Measurements from ENCODE around the gene VPS37C.
"Not testable (repeated sequence)": the region's sequence is repeated elsewhere in the genome, so short reads cannot be mapped to it uniquely, and the experiment has no call there.

The VPS37C gene

DNA sequence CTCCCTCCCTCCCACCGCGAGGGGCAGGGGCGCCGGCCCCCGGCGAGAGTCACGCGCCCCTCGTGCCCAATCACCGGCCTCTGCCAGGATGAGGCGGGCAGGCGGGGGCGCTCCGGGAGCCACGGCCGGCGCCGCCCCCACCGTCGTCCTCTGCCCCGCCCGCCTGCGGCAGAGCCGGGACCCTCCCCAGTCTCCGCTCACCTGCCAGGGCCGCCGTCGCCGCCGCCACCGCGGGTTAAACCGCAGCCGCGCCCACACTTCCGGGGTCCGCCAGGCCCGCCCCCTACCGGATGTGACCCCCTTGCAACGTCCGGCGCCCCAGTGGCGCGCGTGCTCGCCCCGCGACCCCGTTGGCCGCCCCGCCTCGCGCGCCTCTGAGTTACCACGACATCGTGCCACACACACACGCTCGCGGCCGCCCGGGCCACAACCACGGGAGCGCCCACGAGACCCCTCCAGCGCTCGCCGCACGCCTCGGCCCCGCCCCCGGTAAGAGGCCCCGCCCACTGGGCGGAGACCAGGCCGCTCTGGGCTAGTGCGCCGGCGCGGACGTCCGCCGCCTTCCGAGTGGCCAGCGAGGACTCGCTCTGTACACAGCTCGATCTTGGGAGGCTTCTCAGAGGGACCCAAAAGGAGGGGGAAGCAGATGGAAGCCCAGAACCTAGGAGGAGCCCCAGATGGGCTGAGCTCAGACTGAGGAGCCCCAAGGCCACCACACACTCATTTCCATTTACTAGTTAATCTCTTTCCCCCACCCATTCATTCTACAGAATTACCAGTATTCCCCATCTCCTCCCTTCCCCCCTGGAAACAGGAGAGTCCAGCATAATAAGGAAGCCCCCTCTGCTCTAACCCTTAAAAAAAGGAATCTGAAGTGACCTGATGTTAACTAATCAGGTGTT lies at the start of gene VPS37C:
Gene VPS37C, minus strand, starts transcription at position 237 of the 902 bp plus-strand sequence. CDS start 22,597 bp downstream, outside the sequence.
- peak; percentile 97 for DNase-seq

DNA sequence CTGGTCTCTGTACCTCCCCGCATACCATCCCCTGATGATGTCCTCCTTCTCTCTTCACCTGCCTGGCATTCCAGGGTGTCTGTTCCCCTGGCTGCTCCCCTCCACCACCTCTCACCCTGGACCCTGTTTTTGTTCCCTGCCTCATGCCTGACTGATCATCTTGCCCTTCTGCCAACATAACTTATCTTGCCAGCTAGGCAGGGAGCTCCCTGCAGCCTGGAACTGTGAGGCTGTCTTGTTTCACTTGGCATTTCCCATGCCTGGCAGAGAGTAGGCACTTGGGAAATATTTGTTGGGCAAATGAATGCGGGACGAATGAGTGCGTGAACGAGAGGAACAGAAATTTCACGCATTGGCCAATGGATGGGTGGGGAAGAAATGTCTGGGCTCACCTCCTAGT lies 49.4 kb upstream of the VPS37C start:
- DNase-seq = not testable (repeated sequence)

DNA sequence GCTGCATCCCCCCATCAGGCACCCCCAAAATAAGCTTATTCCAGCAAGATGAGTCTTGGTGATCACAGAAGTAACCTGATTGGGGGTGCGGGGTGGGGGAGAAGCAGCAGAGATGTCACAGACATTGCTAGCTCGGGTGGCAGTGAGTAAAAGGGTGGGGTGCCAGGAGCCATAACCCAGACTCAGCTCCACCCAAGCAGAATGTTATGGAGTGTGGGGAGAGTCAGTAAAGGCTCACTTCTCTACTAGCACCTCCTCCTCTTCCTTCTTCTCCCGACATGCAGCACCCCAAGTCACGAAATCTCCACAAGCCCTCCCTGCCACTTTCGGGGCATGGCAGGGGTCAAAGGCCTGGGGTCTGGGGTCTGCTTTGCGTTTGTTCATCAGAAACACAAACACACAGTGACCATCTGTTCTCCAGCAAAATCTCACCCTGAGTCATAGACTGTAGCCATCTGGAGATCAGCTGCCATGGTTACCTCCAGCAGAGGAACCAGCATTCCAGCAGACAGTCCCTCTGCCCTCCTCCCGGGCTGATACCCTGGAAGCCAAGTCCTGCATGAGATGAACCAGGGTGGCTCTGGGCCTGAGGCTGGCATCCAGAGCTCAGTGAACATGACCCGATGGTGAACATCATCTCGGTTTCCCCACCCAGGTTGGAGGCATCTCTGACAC lies 46.5 kb upstream of the VPS37C start:
- DNase-seq = not testable (repeated sequence)

DNA sequence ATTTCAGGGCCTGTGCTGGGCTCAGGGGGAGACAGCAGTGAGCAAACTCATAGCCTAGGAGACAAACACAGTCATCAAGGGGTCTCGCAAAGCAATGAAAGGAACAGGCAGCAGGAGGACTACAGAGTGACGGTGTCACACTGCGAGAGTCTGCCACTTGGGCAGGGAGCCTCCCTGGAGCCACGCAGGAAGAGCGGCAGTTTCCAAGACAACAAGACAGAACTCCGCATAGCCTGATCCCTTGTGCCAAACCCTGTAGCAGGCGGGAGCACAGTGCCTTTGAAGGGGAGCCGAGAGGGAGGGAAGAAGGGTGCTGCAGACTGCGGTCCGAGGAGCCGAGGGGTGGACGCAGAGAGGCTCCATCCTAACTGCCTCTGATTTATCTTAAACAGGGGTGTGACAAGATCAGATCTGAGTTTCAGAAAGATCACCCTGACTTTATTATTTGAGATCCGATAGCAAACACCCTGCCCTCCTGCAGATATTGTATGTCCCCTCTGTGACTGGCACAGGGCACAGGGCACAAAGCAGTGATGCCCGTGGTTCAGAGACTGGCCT lies 43.4 kb upstream of the VPS37C start:
- not testable (repeated sequence) for DNase-seq

DNA sequence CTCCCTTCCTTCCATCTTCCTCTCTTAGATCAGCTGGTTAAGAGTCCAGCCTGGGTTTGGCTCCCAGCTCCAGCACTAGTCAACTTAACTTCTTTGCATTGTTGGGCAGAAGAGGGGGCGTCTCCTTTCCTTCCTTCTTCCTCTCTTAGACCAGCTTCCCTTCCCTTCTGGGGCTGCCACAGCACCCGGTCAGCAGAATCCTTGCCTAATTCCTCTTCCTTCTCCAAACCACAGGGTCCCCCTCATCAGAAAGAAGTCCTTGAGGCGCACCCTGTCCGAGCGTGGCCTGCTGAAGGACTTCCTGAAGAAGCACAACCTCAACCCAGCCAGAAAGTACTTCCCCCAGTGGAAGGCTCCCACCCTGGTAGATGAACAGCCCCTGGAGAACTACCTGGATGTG lies 42.6 kb upstream of the VPS37C start:
- DNase-seq = not testable (repeated sequence)

DNA sequence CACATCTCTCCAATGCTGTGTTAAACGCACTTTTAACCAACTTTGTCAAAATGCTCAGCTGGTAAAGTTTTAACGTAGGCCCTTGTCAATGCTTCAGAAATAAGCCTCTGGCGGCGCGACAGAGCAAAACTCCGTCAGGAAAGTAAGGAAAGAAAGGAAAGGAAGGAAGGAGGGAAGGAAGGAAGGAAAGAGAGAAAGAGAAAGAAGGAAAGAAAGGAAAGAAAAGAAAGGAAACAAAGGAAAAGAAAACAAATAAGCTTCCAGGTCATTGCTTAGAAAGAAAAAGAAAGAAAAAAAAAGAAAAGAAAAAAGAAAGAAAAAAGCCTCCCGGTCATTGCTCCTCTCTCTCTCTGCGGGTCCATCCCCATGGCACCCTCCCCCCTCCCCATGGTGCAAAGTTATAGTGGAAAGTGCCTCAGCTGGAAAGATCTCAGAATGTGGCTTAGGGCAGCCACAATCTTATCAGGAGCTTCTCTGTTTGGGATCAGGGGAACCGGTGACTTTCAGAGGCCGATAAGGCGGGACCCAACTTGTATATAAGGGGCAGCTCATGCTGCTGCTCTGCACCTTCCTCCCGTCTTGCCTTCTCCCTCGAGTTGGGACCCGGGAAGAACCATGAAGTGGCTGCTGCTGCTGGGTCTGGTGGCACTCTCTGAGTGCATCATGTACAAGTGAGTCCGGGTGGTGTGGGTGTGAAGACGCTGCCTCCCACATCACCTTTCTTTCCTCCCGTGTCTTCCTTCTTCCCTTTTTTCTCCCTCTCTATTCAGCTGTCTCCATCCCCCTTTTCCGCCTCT lies 41.9 kb upstream of the VPS37C start, which contains the start of gene PGA3:
Gene PGA3, plus strand, starts transcription at position 566 of the 797 bp plus-strand sequence. Its CDS starts 50 bp downstream, at position 616.
- DNase-seq = not testable (repeated sequence)

DNA sequence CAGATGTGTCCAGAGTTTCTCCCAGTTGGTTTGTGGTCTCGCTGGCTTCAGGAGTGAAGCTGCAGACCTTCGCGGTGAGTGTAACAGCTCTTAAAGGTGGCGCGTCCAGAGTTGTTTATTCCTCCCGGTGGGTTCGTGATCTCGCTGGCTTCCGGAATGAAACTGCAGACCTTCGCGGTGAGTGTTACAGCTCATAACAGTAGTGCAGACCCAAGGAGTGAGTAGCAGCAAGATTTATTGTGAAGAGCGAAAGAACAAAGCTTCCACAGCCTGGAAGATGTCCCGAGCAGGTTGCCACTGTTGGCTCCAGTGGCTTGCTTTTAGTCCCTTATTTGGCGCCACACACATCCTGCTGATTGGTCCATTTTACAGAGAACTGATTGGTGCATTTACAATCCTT lies 40.2 kb upstream of the VPS37C start:
- no peak for DNase-seq

DNA sequence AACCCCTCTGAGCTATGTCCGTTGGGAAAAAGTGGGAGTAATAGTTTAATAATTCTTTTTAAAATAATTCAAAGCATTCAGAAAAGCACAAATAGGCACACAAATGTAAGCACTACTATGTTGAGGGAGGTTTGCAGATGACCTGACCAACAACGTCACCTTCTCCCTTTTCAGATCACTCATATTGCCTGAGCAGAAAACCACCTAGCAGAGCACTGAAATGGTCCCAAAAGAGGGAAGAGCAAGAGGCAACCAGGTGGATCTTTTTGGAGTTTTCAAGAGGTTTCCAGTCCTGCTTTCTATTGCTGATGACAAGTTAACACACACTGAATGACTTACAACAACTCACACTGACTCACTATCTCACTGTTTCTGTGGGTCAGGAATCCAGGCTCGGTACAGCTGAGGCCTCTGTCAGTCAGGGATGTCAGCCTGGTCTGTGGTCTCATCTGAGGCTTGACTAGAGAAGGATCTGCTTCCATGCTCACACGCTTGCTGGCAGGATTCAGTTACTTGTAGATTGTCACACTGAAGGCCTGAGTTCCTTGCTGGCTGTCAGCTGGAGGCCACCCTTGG lies 37.8 kb upstream of the VPS37C start:
- DNase-seq = no peak

DNA sequence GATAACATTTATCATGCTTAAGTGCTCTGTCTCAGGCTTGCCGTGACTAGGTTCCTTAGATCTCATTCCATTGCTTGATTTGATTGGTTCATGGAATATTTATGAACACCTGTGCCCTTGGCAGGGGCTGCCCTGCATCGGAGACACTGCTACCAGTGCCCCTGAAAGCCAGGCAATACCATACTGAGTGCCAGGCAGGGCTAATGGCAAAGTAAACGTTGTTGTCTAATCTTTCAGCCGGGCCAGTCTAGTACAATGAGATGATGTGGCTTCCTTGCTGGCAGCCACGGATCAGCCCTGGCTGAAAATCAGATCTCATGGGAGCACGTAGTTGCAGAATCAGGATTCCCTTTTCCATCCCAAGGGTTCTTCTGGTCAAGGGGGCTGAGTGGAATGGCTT lies 37.1 kb upstream of the VPS37C start:
- DNase-seq = no peak

DNA sequence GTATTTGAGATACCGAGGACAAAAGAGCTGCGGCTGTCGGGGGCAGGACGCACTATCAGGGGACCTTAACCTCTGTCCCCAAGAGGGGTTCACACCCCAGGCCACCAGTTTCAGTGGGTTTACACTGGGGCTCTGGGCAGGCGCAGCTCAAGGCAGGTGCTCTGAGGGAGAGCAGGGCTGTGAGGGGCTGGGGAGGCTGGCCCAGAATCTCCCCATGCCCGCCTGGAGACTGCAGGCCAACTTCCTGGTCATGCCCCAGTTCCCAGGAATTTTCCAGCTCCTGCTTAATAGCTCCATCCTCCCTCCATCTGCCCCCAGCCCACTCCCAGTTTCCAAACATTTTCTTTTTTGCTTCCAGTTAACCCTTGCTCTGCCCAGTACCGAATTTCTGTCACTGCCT lies 34.5 kb upstream of the VPS37C start:
- no peak for DNase-seq

DNA sequence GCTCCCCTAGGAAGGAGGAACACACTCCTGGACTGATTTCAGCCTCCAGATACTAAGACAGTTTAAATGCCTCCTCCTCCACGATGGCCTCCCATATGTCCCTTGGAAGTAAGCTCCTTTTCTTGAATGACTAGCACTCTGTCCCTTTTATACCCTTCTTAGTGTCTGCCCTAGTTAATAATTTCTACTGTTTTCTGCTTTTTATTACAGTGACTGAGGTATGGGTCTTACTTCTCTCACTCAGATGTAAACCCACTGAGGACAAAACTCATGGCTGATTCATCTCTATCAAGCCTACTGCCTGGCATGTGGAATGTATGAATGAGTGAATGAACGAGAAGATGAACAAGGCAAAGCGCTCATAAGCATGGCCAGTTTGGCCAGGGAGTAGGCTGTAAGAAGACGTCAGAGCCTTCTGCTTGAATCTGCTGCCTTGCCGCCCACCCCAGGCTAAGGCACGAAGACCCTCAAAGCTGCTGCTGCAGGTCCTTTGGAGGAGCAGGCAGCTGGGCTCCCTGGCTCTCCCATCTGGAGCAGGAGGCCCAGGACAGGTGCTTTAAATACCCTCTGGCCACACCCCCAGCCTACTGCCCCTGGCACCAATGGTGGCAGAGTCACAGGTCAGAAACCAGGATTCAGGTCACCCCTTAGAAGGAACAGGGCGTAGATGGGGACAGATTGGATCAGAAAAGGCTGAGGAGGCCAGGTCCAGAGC lies 33.9 kb upstream of the VPS37C start:
- DNase-seq = no peak

DNA sequence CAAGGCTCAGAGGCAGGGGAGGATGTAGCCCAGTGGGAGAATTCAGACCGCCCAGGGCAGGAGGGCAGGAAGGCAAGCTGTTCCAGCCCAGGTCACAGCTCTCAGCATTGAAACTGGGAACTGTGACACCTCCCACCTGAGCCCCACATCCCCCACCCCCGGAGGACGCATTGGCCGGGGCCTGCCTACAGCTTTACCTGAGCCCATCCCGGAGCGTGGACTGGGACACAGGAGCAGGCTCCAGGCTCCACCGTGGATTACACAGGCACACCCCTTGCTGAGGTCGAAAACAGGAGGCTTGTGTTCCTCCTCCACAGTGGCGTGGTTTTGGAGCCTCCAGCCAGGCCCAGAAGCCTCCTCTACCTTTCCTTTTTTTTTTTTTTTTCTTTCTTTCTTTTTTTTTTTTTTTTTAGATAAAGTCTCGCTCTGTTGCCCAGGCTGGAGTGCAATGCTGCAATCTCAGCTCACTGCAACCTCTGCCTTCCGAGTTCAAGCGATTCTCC lies 33.0 kb upstream of the VPS37C start:
- DNase-seq = no peak

DNA sequence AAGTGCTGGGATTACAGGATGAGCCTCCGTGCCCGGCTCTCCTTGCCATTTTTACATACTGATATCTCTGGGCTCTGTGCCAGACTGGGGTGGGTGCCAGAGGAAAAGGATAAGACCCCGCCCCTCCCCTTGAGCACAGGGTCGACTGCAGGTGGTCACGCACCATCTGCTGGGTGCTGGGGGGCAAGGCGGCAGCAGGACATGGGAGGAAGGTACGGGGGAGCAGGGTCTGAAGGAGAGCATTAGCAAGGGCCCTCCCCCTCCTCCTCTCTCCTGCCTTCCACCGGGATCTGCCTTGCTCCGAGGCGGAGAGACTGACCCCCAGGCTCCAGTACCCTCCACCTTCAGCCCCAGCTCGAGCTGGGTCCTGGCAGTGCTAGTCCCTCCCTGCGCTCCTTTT lies 32.4 kb upstream of the VPS37C start:
- no peak for DNase-seq

DNA sequence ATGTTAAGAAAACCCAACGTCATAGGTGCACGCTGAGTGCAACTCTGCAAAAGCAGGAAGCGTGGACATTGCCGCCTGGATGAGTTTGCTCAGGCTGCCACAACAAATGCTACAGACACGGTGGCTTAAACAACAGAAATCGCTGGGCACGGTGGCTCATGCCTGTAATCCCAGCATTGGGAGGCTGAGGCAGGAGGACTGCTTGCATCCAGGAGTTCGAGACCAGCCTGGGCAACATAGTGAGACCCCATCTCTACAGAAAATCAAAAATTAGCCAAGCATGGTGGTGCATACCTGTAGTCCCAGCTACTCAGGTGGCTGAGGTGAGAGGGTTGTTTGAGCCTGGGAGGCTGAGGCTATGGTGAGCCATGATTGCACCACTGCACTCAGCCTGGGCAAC lies 28.7 kb upstream of the VPS37C start:
- DNase-seq = peak; percentile 12

DNA sequence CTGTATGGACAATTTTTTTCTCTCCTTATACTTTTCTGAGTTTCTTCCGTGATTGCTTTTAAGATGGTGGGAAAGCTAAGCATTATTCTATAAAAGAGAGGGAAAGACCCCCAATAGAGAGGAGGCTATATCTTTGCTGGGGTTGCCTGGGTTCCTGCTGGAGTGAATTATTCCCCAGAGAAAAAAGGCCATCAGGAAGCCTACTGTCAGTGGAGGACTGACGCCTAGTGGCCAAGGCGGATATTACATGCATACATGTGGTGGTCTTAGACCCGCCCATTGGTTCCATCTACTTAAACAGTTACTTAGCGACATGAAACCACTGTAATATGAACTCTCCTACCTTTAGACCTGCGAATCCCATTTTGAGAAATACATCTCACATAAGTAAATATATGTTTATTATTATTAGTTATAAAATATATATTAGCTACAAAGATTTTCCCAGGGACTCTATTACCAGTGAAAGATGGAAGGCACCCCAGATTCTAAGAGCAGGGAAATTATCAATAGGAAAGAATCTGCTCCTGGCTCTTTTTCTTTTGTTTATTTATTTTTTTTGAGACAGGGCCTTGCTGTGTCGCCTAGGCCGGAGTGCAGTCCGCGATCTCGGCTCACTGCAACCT lies 26.4 kb upstream of the VPS37C start:
- DNase-seq = peak; percentile 86

DNA sequence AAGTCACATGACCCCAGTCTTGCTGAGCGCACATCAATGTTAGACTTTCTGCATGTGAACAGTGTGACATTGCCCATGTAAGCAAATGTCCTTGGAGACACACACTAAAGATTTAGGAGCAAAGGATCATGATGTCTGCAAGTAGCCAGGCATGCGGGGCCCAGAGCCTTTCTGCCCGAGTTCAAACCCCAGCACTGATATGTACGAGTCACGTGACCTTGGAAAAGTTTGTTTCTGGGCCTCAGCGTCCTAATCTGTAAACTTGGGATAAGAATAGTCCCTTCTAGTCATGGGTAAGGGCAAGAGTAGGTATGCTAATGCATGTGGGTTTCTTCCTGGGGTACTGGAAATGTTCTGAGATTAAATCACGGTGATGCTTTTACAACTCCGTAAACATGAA lies 25.3 kb upstream of the VPS37C start:
- no peak for DNase-seq

DNA sequence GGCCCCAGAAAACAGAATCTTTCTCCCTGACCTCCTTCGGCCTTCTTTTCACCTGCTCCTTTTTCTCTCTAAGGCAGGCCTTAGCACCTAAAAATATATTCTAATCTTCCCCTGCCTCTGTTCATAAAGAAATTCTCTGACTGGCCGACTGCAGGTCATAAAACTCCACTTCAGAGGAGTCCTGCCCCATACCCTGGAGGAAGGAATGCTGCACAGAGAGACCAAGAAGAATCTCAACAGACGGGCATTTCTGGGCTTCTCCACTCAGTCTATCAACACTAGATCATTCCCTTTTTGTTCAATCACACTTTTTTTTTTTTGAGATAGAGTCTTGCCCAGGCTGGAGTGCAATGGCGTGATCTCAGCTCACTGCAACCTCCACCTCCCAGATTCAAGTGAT lies 22.4 kb upstream of the VPS37C start:
- DNase-seq = no peak

DNA sequence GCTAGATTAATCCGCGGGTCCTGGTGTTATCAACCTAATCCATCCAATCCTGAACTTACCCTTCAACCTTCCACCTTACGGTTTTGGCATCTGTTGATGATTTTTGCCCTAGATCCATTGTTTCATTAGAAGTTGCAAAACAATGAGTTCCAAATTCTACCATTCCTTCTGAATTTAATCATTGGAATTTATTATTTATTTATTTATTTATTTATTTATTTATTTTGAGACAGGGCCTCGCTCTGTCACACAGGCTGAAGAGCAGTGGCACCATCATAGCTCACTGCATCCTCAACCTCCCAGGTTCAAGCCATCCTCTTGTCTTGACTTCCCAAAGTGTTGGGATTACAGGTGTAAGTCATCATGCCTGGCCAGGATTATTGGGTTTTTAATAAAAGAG lies 20.3 kb upstream of the VPS37C start:
- no peak for DNase-seq

DNA sequence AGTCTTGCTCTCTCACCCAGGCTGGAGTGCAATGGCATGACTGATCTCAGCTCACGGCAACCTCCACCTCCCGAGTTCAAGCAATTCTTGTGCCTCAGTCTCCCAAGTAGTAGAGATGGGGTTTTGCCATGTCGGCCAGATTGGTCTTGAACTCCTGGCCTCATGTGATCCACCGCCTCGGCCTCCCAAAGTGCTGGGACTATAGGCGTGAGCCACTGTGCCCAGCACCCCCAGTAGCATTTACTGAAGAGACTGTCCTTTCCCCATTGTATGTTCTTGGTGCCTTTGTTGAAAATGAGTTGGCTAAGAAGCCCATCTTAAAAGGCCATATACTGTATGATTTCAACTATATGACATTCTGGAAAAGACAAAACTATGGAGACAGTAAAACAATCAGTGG lies 19.0 kb upstream of the VPS37C start:
- DNase-seq = not testable (repeated sequence)

DNA sequence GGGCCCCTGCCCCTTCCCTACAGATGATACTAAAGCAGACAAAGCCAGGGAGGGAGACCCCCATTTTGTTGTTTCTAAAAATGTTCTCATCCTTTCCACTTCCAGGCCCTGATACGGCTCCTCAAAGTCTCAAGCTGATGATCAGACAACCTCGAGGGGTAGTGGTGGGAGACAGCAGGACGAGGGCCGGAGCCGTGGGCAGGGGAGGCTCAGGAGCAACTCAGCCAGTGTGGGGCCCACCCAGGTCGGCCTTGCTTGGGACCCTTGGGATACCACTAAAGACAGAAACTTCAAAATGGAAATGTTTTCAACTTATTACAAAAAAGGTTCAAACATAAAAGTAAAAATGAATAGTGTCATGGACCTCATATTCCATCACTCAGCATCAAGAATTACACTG lies 15.2 kb upstream of the VPS37C start:
- DNase-seq = no peak

DNA sequence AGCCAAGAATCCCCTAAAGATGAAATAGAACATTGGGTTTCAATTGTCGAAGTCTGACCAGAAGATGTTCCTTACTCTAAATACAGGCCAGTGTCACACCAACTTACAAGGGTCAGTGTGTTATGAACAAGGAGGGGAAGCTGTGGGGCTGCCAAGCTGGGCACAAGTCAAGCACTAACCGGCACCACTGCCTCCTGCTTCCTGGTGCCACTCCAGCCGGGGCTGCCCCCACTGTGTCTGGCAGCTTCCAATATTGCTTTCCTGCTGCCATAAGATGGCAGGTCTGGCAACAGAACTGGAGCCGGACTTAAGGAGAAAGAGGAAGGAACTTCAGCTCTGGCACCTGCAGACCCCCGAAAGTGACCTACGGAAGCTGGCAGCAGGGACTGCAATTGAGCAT lies 13.7 kb upstream of the VPS37C start:
- DNase-seq = no peak

Measured in DMS53 (cell line).